Spleen (tissue), 7 donors: Measurements from ENCODE around the gene WAPL.

Experiments
- POLR2A ChIP-seq, 3 donors: fragments of 450-650 bp; IDR thresholded peaks; one replicate each; pipeline ENCODE4 v1.5.1; 2017; ENCODE audit warnings: antibody characterized with exemption in 3 of 3, mild to moderate bottlenecking in 1 of 3
- POLR2AphosphoS5 ChIP-seq, 3 donors: sonication (generic); formaldehyde crosslinking; IDR thresholded peaks; one replicate each; pipeline ENCODE4 v1.5.1; 2017; ENCODE audit warnings: antibody characterized with exemption in 3 of 3
- TF ChIP-seq, protein P1 (sequence below), 11 experiments: fragments of 200-600 bp in 7 of 11; fragments of 450-650 bp in 4 of 11; sonication (generic) in 4 of 11; IDR thresholded peaks in 8 of 11; conservative IDR thresholded peaks in 3 of 11; 1 replicate in 7 of 11; 2 replicates in 4 of 11; pipeline versions ENCODE4 v1.4.0 to v1.8.0; 2016 to 2021; ENCODE audit warnings: antibody characterized with exemption in 11 of 11, inconsistent platforms in 4 of 11, mild to moderate bottlenecking in 1 of 11
- donor health status: DM: no; HTN: no; CAD: no; lungs with moderate emphysema.
- donor health status: DM: no; HTN: no; CAD: no.
- donor health status: DM: no; HTN: no; CAD: no.

DNA sequence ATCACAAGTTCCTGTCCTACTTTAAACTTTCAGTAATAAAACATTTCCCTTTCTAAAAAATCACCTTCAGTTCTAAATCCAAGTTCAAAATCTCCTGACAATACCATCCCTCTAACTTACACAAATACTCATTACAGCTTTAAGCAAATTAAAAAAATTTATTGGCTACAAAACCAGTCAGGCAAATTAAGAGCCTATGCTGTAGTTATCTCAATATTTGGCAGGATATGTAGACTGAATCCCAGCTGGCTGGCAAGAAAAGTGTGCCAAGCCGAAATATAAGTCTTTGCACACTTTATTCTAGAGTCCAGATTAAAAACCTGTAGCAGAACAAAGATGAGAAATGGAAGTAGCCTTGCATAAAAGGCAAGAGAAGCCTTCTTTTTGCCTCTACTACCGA, 9.5 kb downstream of the WAPL start:
- TF ChIP-seq, protein P1, sequence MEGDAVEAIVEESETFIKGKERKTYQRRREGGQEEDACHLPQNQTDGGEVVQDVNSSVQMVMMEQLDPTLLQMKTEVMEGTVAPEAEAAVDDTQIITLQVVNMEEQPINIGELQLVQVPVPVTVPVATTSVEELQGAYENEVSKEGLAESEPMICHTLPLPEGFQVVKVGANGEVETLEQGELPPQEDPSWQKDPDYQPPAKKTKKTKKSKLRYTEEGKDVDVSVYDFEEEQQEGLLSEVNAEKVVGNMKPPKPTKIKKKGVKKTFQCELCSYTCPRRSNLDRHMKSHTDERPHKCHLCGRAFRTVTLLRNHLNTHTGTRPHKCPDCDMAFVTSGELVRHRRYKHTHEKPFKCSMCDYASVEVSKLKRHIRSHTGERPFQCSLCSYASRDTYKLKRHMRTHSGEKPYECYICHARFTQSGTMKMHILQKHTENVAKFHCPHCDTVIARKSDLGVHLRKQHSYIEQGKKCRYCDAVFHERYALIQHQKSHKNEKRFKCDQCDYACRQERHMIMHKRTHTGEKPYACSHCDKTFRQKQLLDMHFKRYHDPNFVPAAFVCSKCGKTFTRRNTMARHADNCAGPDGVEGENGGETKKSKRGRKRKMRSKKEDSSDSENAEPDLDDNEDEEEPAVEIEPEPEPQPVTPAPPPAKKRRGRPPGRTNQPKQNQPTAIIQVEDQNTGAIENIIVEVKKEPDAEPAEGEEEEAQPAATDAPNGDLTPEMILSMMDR (IDR thresholded peaks at IDR 0.05 in 8 of 11, conservative IDR thresholded peaks at IDR 0.05 in 3 of 11): no peak
- TF ChIP-seq POLR2AphosphoS5 (IDR thresholded peaks at IDR 0.05): no peak
- no peak for TF ChIP-seq POLR2A (IDR thresholded peaks at IDR 0.05)
